Smooth muscle cell (in vitro differentiated cells): ENCODE results near the gene ADPRHL1. TPM values are rescaled to one million over a fixed set of nuclear protein-coding genes. Genes with fewer than 3 reads are reported as not detected.

Experiments
- DNase-seq: peaks from one replicate; lab custom pipeline; 2025; ENCODE audit not compliant: unreplicated experiment; lab: John Stamatoyannopoulos, UW
- H2AFZ ChIP-seq: fragments of 200-600 bp; sonication (generic); 2 replicates; pipeline ENCODE4 v1.6.0; 2016; ENCODE audit warnings: antibody characterized with exemption, low read depth, mild to moderate bottlenecking
- H3F3A ChIP-seq: fragments of 200-600 bp; sonication (generic); 2 replicates; pipeline ENCODE4 v1.6.0; 2017; ENCODE audit warnings: antibody characterized with exemption, low read depth
- H3K27ac ChIP-seq: fragments of 200-600 bp; sonication (generic); 2 replicates; pipeline ENCODE4 v1.5.1; 2016; ENCODE audit warnings: low read depth, mild to moderate bottlenecking
- H3K27me3 ChIP-seq: fragments of 200-600 bp; sonication (generic); 2 replicates; pipeline ENCODE4 v1.6.1; 2016; ENCODE audit warnings: low read depth, mild to moderate bottlenecking
- H3K36me3 ChIP-seq: fragments of 200-600 bp; sonication (generic); 2 replicates; pipeline ENCODE4 v1.5.1; 2016; ENCODE audit warnings: low read depth
- H3K4me1 ChIP-seq: fragments of 200-600 bp; sonication (generic); 2 replicates; pipeline ENCODE4 v1.5.1; 2016; ENCODE audit warnings: low read depth
- H3K4me2 ChIP-seq: fragments of 200-600 bp; sonication (generic); 2 replicates; pipeline ENCODE4 v1.6.0; 2016; ENCODE audit warnings: mild to moderate bottlenecking
- H3K4me3 ChIP-seq: fragments of 200-600 bp; sonication (generic); 2 replicates; pipeline ENCODE4 v1.5.1; 2016; ENCODE audit warnings: mild to moderate bottlenecking
- H3K79me2 ChIP-seq: fragments of 200-600 bp; sonication (generic); 2 replicates; pipeline ENCODE4 v1.6.0; 2016; ENCODE audit warnings: low read depth, mild to moderate bottlenecking
- H3K9ac ChIP-seq: fragments of 200-600 bp; sonication (generic); 2 replicates; pipeline ENCODE4 v1.6.0; 2016; ENCODE audit warnings: low read depth
- H3K9me3 ChIP-seq: fragments of 200-600 bp; sonication (generic); replicated peaks from 2 replicates; pipeline ENCODE4 v1.5.1; 2016; ENCODE audit warnings: low read depth
- H4K20me1 ChIP-seq: fragments of 200-600 bp; sonication (generic); 2 replicates; pipeline ENCODE4 v1.6.0; 2016; ENCODE audit warnings: low read depth
- WGBS: methylation state at CpG from one replicate; pipeline ENCODE4 v1.1.7; 2016; ENCODE audit warnings: low lambda C conversion rate; 5-methylcytosine and 5-hydroxymethylcytosine counted together
- polyA plus RNA-seq: library from polyadenylated mRNA; unstranded; fragments of >200 nt; fragmentation: Nextera tagmentation; extraction: Ambion mirVana; gene quantifications from 2 replicates; pipeline ENCODE4 v1.2.1, GENCODE V29; 2016
- total RNA-seq: library from RNA; depleted of rRNA; stranded (reverse); fragments of >200 nt; gene quantifications from 2 replicates; pipeline ENCODE4 v1.2.3, GENCODE V29; 2014
- TF ChIP-seq, protein P1 (sequence below): fragments of 200-600 bp; sonication (generic); IDR thresholded peaks from 2 replicates; pipeline ENCODE4 v1.5.1; 2017; ENCODE audit warnings: borderline replicate concordance, mild to moderate bottlenecking, antibody characterized with exemption; ENCODE audit not compliant: insufficient read depth, poor library complexity, severe bottlenecking

Gene ADPRHL1
- total and polyA plus RNA-seq, 2 experiments from 2014 or later, result 0.18 to 1.2 TPM

DNA sequence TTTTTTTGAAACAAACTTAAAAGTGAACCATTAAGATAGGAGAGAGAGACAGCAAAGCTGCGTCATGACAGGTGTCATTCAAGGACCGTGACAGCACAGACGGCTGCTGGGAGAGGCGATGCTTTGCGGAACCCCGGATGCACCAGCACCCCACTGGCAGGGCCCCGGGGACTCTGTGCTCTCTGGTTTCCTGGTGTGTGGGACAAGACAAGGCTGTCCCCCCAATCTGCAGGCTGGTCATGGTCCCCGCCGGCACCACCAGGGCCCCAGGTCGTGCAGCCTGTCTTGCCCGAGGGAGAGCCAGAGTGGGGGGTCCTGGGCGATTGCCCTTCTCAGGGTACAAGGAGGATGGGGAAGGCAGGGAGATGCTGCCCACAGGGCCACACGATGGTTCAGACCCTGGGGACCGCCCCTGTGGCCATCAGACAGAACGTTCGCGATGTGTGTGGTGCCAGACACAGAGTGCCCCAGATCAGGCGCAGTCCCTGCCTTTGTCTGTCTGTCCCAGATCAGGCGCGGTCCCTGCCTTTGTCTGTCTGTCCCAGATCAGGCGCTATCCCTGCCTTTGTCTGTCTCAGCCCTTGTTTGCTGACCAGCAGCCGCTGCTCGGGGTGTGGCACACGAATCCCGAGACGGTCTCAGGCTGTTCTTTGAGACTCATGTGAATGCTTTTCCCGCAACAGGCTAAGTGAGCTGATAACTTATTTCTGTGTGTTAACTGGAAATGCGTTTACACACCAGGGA is 36.1 kb downstream of the ADPRHL1 start:
- TF ChIP-seq, protein P1, sequence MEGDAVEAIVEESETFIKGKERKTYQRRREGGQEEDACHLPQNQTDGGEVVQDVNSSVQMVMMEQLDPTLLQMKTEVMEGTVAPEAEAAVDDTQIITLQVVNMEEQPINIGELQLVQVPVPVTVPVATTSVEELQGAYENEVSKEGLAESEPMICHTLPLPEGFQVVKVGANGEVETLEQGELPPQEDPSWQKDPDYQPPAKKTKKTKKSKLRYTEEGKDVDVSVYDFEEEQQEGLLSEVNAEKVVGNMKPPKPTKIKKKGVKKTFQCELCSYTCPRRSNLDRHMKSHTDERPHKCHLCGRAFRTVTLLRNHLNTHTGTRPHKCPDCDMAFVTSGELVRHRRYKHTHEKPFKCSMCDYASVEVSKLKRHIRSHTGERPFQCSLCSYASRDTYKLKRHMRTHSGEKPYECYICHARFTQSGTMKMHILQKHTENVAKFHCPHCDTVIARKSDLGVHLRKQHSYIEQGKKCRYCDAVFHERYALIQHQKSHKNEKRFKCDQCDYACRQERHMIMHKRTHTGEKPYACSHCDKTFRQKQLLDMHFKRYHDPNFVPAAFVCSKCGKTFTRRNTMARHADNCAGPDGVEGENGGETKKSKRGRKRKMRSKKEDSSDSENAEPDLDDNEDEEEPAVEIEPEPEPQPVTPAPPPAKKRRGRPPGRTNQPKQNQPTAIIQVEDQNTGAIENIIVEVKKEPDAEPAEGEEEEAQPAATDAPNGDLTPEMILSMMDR, result no peak
- Histone ChIP-seq H3K27me3 (no peaks in the 10 kb centered on the region), H3K9ac (no peak overlapping the region), H3K9me3 (no peaks in the 10 kb centered on the region), H4K20me1 (no peaks in the 10 kb centered on the region), H3K4me1 (no peaks in the 10 kb centered on the region), H3K79me2 (no peaks in the 10 kb centered on the region), H3K4me3 (no peak overlapping the region), H3K36me3 (no peaks in the 10 kb centered on the region), H3K27ac (no peak overlapping the region), H3F3A (no peaks in the 10 kb centered on the region), H3K4me2 (no peak overlapping the region), H2AFZ (no peak overlapping the region)
- DNase-seq, result no peak
- WGBS, result 90% methylated on average over 28 of the region's 28 CpGs

DNA sequence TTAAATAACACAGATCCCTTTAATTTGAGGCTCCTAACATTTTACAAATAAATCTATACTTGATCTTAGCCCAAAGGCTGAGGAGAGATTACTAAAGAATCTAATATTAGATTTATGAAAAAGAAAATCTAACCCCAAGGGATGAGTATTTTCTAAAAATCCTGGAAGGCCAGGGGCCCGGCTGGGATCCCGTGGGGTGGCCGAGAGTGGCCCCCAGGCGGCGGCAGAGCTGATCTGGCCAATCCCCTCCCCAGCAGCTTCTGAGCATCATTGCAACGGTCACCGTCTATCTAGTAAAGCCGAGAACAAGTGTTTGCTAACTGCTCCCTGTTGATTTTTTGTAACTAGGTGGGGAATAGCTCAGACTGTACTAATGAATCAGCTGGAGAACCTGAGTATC is 37.5 kb downstream of the ADPRHL1 start:
- H2AFZ ChIP-seq, result no peak overlapping the region
- H4K20me1 ChIP-seq, result no peaks in the 10 kb centered on the region
- H3K9me3 ChIP-seq, result no peaks in the 10 kb centered on the region
- no peaks in the 10 kb centered on the region for H3K36me3 ChIP-seq
- no peaks in the 10 kb centered on the region for H3K27me3 ChIP-seq
- no peak overlapping the region for H3K27ac ChIP-seq
- peaks cover 6% of the 10 kb centered on the region for H3F3A ChIP-seq
- H3K9ac ChIP-seq, result no peak overlapping the region
- TF ChIP-seq, protein P1, result no peak
- peaks cover 5% of the 10 kb centered on the region for H3K4me1 ChIP-seq
- 86% methylated on average over 8 of the region's 8 CpGs for WGBS
- no peak overlapping the region for H3K4me3 ChIP-seq
- no peaks in the 10 kb centered on the region for H3K79me2 ChIP-seq
- DNase-seq, result no peak
- H3K4me2 ChIP-seq, result no peak overlapping the region

DNA sequence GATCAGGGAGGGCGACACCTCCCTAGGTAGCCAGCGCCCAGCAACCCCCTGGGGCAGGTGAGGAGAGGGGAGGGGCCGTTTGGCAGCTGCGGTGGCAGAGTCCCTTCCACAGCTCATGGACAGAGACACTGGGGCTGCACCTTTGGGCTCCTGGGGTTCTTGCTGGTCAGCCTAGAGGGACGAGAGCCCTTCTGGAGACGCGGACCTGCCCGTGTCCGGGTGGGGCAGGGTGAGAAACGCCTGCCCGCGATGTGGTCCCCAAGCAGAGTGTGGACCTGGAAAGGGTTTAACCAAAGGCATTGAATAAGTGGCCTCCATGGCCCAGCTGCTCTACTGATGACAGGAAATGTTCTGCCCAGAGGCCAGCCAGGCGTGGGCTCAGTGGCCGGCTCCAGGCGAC is 38.3 kb downstream of the ADPRHL1 start:
- H3K4me3 ChIP-seq, result no peak overlapping the region
- H3K9ac ChIP-seq, result no peak overlapping the region
- no peaks in the 10 kb centered on the region for H3K9me3 ChIP-seq
- 92% methylated on average over 15 of the region's 15 CpGs for WGBS
- TF ChIP-seq, protein P1, result no peak
- no peaks in the 10 kb centered on the region for H3K27me3 ChIP-seq
- peaks cover 6% of the 10 kb centered on the region for H3F3A ChIP-seq
- no peak overlapping the region for H3K4me2 ChIP-seq
- H2AFZ ChIP-seq, result no peak overlapping the region
- H3K79me2 ChIP-seq, result no peaks in the 10 kb centered on the region
- H3K4me1 ChIP-seq, result peaks cover 5% of the 10 kb centered on the region
- H3K27ac ChIP-seq, result no peak overlapping the region
- no peak for DNase-seq
- H4K20me1 ChIP-seq, result no peaks in the 10 kb centered on the region
- H3K36me3 ChIP-seq, result no peaks in the 10 kb centered on the region

DNA sequence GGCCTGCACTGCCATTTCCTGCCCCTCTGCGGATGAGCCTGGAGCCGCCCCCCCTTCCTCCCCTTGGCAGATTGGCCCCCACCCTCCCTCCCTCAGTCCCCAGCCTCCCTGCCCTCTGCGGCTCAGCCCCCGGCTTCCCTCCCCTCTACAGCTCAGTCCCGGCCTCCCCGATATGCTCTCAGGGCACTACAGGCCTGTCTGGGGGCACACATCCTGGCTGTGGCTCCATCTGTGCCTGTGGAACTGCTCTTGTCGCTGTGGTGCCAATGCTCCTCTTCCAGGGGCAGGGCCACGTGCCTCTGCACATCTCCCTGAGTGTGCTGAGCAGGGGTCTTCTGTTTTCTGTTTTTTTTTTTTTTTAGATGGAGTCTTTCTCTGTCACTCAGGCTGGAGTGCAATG is 39.0 kb downstream of the ADPRHL1 start:
- Histone ChIP-seq H3K4me1 (peaks cover 5% of the 10 kb centered on the region), H3K27ac (no peak overlapping the region), H3K36me3 (no peaks in the 10 kb centered on the region), H3F3A (peaks cover 6% of the 10 kb centered on the region), H2AFZ (no peak overlapping the region), H3K4me2 (no peak overlapping the region), H3K9ac (no peak overlapping the region), H3K4me3 (no peak overlapping the region), H3K27me3 (no peaks in the 10 kb centered on the region), H3K9me3 (no peaks in the 10 kb centered on the region), H3K79me2 (no peaks in the 10 kb centered on the region), H4K20me1 (no peaks in the 10 kb centered on the region)
- TF ChIP-seq, protein P1, result no peak
- no peak for DNase-seq
- WGBS, result 93% methylated on average over 8 of the region's 8 CpGs
